ENCODE measurements around the gene SLC12A6.

Gene SLC12A6

DNA sequence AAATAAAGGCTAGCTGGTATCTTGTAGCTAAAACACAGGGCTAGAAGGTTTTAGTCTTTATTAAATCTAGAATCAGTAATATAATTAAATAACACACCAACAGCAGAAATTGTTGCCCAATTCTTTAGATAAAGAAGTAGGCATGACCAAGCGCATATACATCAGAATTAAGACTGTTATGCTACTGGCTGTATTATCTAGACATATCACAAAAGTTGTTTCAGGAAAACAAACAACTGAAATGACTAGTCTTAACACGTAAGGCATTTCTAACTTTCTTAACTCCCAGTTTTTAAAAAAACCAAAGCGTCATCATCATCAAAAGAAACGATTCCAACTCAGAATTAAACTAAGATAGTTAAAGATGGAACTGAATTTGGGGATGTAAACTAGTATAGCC lies 57.4 kb downstream of the SLC12A6 start:
- H3K9me3 ChIP-seq (ENCODE audit: control insufficient read depth, insufficient read depth, low read depth, low read length), result no peaks in the 10 kb centered on the region
- TF ChIP-seq ZNF600 (tag by site-specific recombination; IDR thresholded peaks at IDR 0.05) (no peak), ZSCAN30 (tag by site-specific recombination; IDR thresholded peaks at IDR 0.05) (no peak), ZNF704 (tag by site-specific recombination; IDR thresholded peaks at IDR 0.05) (no peak), ZNF621 (tag by site-specific recombination; IDR thresholded peaks at IDR 0.05) (no peak), ZNF654 (tag by site-specific recombination; IDR thresholded peaks at IDR 0.05; ENCODE audit: low read depth) (no peak), ZNF433 (tag by site-specific recombination; IDR thresholded peaks at IDR 0.05; ENCODE audit: low read depth) (no peak), ZNF169 (tag by site-specific recombination; IDR thresholded peaks at IDR 0.05) (no peak), ZBTB7A (tag by site-specific recombination; IDR thresholded peaks at IDR 0.05; ENCODE audit: low read depth) (no peak), ZNF155 (tag by site-specific recombination; IDR thresholded peaks at IDR 0.05) (no peak), BCL11B (tag by site-specific recombination; IDR thresholded peaks at IDR 0.05; ENCODE audit: low read depth) (no peak), ZSCAN23 (tag by site-specific recombination; IDR thresholded peaks at IDR 0.05) (no peak), PRDM1 (tag by site-specific recombination; IDR thresholded peaks at IDR 0.05) (no peak), ZFP37 (tag by site-specific recombination; IDR thresholded peaks at IDR 0.05) (no peak), ZNF610 (tag by site-specific recombination; IDR thresholded peaks at IDR 0.05; ENCODE audit: borderline replicate concordance) (no peak)
- no peaks in the 10 kb centered on the region for H3K4me1 ChIP-seq (ENCODE audit: control insufficient read depth, insufficient read depth, low read length)
- no peak overlapping the region for H3K27ac ChIP-seq (ENCODE audit: extremely low read depth, low read depth, low read length)
- CTCF ChIA-PET, result no interaction called here
- H3K4me3 ChIP-seq (ENCODE audit: low read depth, low read length), result no peak overlapping the region
- POLR2A ChIA-PET, result no interaction called here
- H3K36me3 ChIP-seq (ENCODE audit: control insufficient read depth in 2 of 2, insufficient read depth in 1 of 2, low read length in 2 of 2), result no peaks in the 10 kb centered on the region

DNA sequence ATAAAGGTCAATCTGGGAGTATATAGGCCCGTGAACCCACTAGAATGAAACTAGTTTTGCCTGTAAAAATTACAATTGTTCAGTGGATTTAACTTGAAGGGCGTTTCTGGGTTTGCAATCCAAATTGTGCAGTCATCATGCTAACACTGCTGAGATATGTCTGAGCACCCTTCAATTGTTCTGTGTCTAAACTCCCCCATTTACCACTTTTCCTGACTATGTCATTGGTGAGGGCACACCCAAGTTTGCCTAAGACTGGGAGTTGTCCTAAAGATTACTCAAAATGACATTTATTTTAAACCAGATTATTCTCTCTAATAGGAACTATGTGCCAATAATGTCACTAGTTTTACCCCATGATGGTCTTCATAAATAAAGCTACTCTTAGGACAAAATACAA lies 58.2 kb downstream of the SLC12A6 start:
- Histone ChIP-seq H3K4me1 (ENCODE audit: control insufficient read depth, insufficient read depth, low read length) (no peaks in the 10 kb centered on the region), H3K4me3 (ENCODE audit: low read depth, low read length) (no peak overlapping the region), H3K27ac (ENCODE audit: extremely low read depth, low read depth, low read length) (no peak overlapping the region), H3K36me3 (ENCODE audit: control insufficient read depth in 2 of 2, insufficient read depth in 1 of 2, low read length in 2 of 2) (no peaks in the 10 kb centered on the region), H3K9me3 (ENCODE audit: control insufficient read depth, insufficient read depth, low read depth, low read length) (no peaks in the 10 kb centered on the region)
- POLR2A ChIA-PET, result no interaction called here
- CTCF ChIA-PET, result no interaction called here
- TF ChIP-seq HIC1 (tag by site-specific recombination; IDR thresholded peaks at IDR 0.05) (no peak), HOXC10 (CRISPR knock-in tag; IDR thresholded peaks at IDR 0.05) (no peak), SCRT2 (tag by site-specific recombination; IDR thresholded peaks at IDR 0.05) (no peak), ZNF148 (tag by site-specific recombination; IDR thresholded peaks at IDR 0.05; ENCODE audit: borderline replicate concordance) (no peak), YY2 (tag by site-specific recombination; IDR thresholded peaks at IDR 0.05) (no peak), ZNF324 (tag by site-specific recombination; IDR thresholded peaks at IDR 0.05) (no peak), ZNF549 (tag by site-specific recombination; IDR thresholded peaks at IDR 0.05) (no peak), ZNF140 (tag by site-specific recombination; IDR thresholded peaks at IDR 0.05) (no peak), ZNF561 (tag by site-specific recombination; IDR thresholded peaks at IDR 0.05; ENCODE audit: borderline replicate concordance) (no peak), ZBTB48 (tag by site-specific recombination; IDR thresholded peaks at IDR 0.05) (no peak), ZNF423 (tag by site-specific recombination; IDR thresholded peaks at IDR 0.05) (no peak), ZNF18 (tag by site-specific recombination; IDR thresholded peaks at IDR 0.05) (no peak), ZNF366 (tag by site-specific recombination; conservative IDR thresholded peaks at IDR 0.05) (no peak), ZNF19 (tag by site-specific recombination; IDR thresholded peaks at IDR 0.05; ENCODE audit: low read depth) (no peak), ZNF529 (tag by site-specific recombination; IDR thresholded peaks at IDR 0.05; ENCODE audit: insufficient replicate concordance) (no peak), KLF17 (tag by site-specific recombination; IDR thresholded peaks at IDR 0.05) (no peak), ZNF555 (tag by site-specific recombination; conservative IDR thresholded peaks at IDR 0.05) (no peak)
